HG02623 (cell line): ENCODE results near the gene BRI3.

Source experiments
- ATAC-seq: cut with Tn5 transposase; IDR thresholded peaks from one replicate; pipeline ENCODE4 v1.9.1; 2021; ENCODE audit warnings: moderate library complexity; ENCODE audit not compliant: unreplicated experiment

Gene BRI3

DNA sequence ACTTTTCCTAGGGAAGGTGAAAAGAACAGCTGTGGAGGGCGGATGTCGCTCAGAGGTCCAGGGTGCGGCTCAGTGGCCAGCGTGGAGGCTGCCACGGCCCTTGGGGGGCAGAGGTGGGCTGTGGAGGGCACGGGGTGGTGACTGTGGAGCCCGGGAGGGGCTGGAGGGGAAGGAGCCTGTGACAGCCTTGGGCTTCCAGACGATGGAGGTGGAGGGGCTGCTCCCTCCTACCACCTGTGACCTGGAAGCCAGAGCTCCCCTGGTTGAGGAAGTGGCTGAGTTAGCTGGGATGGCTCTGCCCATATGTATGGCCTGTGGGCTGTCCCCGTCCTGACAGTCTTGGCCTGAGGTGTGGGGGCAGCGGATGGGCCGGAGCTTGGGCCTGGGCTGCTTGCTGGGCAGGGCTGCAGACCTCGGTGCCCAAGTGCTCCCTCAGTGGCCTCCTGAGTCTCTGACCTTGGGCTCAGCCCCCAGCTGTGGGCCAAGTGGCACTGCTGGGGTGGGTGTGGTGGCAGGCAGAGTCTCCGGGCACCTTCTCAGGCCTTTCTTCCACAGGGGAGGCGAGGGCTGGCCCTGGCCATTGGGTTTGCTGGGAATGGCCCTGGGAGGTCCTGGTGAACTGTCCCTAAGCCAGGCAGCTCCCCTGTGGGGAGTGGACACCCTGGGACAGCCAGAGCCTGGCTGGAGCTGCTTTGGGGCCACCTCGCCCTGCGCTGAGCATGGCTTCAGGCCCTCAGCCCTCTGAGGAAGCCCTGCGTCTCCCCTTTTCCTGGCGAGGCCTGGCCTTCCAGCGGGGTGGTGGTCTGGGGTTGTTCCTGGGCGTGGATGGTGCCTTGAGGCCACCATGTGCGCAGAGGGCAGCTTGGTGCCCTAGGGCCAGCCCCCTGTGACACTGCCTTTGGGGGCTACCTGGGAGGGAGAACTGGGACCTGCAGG is 3.9 kb downstream of the BRI3 start:
- ATAC-seq = no peak

DNA sequence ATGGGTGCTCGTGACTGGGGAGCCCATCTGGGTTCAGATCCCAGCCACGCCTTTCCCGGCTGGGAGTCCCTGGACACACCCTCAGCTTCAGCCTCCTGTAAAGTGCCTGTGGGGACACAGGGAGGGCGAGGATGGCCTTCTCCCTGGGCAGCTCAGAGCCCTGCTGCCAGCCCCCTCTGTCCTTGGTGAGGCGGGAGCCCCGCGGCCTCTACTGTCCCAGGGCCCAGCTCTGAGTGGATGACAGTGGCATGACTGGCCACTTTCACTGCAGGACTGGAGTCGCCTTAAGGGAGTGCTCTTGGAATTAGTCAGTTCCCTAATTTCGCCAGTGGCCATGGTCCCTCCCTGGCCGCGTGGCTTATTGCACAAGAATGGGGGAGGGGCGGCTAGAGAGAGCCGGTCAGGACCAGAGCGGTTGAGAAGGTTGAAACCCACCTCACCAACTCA is 4.6 kb downstream of the BRI3 start:
- ATAC-seq = no peak

DNA sequence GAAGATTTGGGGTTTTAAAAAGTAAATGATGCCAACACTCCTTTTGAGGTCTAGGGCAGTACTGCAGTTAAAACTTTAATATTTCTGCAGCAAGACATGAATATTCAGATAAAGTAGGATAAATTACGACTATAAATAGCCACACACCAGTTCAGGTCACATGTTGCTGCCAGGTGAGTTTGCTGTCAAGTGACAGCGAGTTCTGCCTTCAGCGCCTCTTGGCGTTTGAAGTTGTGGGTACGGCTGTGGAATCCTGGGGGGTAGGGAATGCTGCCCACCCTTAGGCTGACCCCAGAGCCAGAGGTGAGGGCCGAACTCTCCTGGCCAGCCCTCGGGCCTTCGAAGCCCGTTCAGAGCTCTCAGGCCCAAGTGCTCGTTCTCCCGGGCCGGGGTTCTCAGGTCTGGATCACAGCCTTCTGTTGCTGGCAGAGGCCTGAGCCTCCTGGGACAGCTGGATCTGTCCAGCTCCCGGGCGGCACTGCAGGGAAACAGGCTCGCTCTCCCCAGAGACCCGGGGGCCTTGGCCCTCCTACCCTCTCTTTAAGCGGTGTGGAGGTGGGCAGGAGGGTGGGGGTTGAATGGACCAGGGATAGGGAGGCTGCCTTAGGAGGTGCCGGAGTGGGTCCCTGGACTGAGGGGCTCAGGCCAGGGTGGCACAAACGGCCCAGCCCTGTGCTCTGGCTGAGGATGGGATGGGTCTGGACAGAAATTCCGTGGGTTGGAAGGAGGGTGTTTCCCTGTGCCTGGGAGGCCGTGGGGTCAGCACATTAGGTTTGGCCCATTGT is 5.4 kb downstream of the BRI3 start:
- no peak for ATAC-seq

DNA sequence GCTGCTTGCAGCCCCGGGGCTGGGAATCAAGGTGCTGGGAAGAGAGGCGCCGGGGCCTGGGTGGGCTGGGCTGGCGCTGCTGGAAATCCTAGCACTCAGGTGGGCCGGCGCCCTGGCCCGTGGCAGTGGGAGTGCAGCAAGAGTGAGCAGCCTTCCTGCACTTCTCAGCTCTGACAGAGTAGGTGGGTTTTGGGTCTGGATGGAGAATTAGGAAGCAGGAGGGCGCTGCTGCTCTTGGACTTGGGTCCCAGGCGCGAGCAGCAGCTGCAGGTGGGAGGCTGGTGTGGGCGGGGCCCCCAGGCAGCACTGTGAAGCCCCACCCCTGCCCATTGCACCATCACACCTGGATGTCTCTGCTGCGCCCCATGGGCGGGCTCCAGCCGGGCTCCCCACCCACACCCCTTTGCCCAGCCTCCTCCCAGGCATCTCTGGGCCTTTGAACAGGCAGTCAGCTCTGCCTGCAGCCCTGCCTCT is 6.0 kb downstream of the BRI3 start:
- ATAC-seq = no peak

DNA sequence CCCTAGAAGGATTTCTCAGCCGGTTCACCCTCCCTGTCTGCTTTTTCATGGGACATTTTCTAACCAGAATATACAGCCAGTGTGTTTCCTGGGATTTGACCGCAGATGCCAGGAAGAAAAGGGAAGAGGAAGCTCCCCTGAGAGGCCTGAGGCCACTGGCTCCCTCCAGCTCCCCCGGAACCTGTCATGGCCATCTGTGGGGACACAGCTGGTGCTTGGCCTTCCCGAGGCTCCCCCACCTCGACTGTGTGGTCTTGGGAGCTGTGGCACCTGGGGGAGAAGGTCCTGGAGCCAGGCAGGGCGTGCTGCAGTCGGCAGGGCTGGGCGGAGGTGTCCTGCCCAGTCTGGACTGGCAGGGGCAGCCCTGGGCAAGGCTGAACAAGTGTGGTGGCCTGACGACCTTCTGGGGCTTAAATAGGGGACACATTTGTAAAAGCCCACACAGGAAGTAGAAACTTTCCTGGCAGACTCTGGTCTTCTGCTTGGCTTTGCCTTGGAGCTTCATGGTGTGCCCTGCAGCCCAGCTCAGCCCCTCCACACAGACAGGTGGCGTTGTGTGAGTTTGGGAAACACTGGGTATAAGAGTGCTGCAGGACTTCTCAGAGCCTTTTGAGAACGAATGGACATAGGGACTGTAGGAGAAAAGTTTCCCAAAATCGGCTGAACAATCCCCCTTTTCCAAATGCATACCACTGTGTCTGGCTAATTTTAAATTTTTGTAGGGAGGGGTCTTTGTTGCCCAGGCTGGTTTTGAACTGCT is 6.8 kb downstream of the BRI3 start:
- ATAC-seq = no peak

DNA sequence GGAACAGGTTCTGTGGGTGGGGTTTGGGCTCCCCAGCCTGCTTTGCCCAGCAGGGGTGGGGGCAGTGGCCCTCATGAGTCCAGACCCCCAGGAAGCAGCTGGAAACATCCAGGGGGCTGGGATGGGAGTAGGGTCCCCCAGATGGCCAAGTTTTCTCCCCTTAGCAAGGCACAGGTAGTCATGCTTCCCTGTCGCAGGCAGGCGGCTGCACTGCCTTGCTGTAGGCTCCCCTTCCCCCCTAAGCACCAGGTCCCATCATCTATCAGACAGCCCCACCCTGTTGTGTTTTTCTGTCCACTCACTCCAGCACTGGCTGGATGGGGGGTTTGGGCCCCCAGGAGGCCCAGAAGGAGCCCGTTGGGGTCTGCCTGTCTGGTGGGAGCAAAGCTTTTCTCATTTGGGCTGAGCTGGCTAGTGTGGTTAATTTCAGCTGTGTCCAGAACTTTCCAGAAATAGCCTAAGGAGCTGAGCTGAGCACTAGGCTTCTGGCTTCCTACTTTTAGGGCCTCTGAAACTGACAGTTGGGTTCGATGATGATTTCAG is 7.9 kb downstream of the BRI3 start:
- ATAC-seq = no peak

DNA sequence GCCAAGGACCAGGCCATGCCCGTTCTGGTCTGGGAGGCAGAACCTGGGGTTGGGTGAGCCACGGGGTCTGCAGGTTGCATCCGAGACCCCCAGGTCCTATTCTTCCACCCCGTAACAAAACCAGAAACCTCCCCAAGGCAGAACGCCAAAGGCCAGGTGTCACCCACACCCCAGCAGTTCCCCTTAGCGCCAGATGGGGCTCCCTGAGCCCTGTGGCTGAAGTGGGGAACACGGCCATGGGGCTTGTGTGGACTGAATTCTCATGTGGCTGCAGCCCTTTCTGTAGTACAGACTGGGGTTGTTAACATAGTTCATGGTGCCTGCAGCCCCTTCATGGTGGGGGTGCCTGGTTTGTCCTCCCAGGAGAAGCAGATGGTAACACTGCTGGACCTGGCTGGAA is 10.2 kb downstream of the BRI3 start:
- ATAC-seq = no peak

DNA sequence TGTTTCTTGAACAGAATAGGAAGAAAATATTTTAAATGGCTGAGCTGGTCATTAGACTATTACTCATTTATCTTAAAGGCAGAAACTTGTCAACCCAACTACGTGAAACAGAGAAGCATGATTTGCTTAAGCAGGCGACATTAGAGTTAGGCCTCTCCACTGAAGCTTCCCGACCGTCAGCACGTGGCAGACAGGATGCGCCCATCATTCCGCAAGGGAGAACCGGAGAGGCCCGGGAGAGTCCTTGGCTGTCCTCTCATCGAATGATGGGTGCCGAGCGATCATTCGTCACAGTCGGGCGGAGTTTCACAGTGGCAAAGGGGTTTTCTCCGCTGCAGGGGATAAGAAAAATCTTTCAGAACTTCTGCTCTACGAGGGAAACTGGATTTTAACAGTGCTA is 11.8 kb downstream of the BRI3 start:
- ATAC-seq = no peak

DNA sequence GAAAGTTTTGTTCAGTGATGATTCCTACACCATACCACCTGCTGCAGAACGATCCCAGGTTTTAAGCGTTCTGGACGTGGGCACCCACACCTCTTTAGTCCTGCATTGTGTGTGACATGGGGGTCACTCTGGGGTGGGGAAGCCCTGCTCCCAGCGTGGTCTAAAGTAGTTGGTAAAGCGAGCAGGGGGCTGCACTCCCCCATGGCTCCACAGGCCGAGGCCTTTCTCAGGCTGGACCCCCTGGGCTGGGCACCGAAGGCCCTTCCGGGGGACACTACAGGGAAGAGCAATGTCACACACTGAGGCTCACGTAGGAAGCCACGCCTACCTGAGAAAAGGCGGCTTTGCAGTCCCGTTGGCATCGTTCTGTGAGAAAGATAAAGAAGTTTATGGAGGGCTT is 12.3 kb downstream of the BRI3 start:
- ATAC-seq = no peak

DNA sequence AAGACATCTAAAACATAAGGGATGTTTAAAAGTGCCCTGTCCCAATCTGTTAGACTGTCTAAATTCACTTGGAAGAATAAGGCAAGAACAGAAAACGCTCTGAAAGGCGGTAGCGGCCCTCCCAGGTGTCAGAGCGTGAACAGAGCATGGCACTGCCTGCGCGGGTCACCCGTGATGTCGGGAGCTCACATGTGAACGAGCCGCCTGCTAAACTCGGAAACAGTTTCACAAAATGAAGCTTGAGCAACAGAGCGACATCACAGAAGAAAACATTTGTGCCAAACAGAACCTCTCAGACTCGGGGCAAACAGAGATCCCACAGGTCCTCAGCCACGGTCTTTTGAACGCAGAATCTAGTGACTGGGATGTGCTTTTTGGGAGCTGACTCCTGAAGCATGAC is 12.8 kb downstream of the BRI3 start:
- ATAC-seq = no peak

DNA sequence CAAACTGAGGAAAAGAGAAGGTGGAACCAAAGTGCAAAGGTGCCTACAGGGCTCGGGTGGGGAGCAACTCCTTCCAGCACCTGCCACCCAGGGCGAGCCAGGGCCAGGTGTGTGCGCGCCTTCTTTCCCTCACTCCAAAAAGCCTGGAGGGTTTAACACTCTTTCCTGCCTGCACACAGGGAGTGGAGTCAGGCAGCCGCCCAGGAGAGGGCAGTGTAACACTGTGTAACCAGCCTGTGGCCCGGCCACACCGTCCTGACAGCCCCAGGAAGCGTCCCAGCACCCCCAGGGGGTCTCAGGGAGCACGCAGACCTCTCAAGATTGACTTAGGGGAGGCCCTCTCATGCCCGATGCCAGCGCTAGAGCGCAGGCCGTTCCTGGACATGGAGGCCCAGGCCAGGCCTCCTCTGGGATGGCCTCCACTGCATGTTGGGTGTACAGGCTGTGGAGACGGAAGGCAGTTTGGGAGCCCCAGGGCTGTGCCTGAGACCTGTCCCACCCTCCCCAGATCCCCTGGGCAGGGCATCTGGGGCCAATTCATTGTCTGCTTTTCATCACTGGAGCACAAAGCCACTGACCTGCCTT is 13.4 kb downstream of the BRI3 start:
- no peak for ATAC-seq

DNA sequence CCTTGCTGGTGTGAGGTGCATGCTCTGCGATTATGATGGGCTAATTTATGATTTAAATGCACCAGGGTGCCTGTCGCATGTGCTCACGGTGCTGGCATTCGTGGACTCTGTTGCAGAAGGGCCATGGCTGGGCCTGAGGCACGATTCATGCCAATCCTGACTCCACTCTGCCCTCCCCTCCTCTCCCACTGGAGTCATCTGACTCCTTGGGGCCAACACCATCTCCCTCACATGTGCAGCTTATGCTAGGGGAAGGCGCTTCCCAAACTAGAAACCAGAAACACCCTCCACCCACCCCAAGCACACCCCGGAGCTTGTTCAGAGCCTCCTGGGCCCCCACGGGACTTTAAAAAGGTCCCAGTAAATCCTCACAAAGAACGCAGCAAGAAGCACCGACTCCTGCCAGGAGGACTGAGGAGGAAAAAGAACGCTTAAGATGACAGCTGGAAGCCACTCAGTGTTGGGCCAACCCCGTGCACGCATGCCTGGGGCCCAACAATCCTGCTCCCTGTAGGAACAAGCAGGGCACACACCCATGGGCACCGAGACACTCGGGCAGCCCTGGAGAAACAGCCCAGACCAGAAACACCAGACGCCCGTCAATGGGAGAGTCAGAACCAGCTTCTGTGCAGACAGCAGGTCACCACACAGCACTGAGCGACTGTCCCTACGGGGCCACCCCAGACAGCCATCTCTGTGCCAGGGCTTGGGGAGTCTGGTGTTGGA is 14.1 kb downstream of the BRI3 start:
- ATAC-seq = no peak

DNA sequence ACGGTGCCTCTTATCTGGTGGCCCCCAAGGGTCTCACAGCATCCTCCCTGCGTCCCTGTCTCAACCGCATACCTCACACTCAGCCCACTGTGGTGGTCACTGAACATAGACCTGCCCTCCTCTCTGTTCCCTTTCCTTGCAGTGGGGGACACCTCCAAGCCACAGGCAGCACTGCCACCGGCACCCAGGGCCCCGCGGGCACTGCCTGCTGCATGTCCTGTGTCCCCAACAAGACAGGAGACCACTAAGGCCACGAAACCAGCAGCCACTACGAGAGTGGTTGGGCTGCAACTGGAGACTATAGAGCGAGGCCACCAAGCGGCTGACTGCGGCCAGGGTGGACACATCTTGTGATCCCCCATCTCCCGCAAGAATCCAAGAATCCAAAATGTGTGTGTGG is 15.3 kb downstream of the BRI3 start:
- ATAC-seq = no peak

DNA sequence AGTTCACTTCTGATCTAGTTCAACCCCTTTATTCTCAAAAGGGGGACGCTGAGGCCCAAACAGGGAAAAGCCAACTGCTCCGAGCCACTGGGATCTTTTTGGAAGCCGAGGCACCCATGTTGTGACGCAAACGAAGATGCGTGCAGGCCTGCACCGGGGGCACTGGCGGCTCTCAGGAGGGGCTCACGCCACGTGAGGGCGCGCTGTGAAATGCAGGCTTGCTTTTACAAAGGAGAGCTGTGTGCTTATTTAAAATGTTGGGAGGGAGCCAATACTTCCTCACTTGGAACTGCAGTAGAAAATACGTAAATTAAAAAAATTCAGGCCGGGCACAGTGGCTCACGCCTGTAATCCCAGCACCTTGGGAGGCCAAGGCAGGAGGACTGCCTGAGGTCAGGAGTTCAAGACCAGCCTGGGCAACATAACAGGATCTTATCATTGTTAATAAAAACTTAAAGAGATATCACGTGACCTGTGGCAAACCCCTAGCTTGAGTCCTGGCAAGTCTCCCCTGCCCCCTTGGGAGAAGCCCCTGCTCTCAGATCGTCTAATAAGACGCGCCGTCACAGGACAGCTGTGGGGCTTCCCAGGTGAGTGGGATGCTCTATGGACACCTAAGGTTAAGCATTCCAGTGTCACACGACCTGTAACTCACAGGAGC is 16.3 kb downstream of the BRI3 start:
- ATAC-seq = no peak

DNA sequence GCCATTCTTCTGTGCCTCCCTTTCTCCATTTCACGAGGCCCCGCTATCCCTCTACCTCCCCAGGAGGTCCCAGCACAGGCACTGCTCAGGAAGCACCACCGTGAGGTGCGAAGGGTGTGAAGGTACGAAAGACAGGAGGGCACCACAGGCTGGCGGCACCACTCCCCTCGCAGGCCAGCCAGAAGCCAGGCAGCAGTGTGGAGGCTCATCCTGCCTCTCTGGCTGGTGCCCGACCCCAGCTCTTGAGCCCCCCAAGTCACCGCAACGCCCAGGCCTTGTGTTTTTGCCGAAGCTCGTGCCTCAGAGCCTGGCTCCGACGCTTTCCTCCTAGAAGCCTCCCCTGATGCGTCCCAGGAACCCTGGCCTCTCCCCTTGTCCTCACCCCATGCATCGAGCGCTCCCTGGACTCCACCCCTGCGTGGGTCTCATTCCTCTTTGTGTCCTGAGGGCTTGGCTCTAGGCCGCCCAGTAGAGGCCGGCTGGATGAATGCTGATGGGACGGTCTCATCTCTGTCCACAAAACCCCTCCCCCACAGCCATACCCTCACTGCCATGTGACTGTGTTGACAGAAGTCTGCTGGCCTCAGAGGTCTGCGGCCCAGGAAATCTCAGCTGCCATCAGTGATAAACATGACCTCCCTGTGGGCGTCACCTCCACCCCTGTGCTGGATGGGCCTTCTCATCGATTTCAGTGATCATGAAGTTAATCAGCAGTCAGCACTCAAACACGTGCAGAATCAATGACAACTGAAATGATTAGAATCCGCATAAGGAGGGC is 19.3 kb downstream of the BRI3 start:
- ATAC-seq = no peak

DNA sequence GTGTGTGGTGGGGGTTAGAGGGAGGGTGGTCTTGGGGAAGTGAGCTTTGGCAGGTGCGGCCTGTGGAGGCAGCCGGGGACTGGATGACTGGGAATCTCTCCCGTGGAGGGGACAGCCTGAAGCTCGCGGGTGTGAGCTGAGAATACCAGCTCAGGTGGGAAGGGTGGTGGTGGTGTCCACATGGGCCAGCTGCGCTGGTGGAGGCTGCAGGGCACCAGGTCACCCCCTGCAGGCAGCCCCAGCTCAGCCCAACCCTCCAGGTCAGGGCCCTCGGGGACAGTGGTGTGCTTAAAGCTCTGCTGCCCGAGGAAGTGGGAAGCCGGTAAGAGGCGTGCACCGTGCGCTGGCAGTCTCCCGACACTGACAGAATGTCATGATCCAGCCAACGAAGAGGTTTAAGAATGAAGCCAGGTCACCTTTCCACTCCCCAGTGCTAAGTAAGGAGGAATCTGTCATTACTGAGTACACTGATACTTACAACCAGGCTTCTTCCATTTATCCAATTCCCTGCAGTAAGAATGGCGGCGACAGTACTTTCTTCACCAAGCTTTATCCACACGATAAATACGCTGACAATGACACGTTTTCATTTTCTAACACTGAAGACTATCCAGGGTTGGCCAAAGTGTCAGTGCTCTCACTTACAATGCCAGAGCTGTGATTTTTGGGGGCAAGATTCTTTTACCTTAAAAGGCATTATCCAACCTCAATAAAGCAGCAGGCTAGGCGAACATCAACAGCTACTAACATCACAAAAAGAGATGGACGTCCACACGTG is 20.4 kb downstream of the BRI3 start:
- no peak for ATAC-seq

DNA sequence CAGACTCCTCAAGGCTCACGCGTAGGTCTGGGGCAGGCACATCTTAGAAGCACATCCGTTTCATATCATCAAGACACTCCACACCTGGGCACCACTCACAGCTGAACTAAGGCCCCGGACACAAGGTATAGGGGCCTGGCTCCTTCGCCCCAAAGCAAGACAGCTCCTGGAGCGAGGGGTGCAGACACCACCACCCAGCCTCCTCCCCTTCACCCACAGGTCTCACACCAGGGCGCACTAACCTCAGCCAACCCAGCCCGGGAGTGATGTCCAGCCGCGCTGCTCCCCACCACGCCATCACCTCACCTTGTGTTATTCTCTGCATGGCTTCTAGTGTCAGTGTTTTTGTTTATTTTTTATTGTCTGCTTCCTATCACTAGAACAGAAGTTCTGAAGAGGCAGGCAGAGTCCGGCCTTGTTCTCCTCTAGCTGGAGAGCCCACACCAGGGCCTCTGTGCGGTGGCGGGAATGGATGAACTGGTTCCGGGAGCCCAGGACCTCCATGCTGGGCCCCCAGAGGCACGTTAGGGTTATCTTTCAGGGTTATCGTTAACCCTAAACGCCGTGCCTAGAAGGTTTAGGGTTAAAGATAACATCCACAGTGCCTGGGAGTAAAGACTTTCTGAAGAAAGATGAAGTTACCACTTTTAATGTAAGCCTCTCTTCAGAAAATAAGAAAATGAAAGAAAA is 21.8 kb downstream of the BRI3 start:
- ATAC-seq = no peak
